ENCODE data around the gene LMF1. TPM values are rescaled to one million over a fixed set of nuclear protein-coding genes. Genes with fewer than 3 reads are reported as not detected.
"Not testable (repeated sequence)": the region's sequence is repeated elsewhere in the genome, so short reads cannot be mapped to it uniquely, and the experiment has no call there.

Gene LMF1
- total and polyA plus RNA-seq, 2 donors from 2014 or later: 15.4 to 28.6 TPM

DNA sequence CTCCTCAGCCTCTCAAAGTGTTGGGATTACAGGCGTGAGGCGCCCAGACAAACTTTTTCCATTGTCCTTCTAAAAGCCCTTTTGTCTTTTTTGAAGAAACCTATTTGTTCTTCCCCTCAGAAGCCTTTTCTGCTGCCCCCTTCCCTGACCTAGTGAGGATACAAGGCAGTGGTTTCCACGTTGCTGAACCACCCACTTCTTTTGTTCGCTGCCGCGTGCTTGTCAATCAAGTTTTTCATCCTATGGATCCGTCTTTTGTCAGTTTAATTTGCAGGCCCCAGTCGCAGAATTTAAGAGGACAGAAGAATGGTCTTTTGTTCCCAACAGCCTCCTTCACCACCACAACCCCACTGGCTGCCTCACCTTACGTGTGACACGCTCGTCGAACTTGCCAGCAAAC lies 150.0 kb downstream of the LMF1 start:
- intact Hi-C loops (cut with DNase I): no loop called here
- Histone ChIP-seq H3K36me3 (ENCODE audit: control insufficient read depth in 2 of 3, insufficient read depth in 3 of 3, low read length in 3 of 3) (no peaks in the 10 kb centered on the region), H3K4me3 (ENCODE audit: low read length in 3 of 3) (no peak overlapping the region), H3K9ac (ENCODE audit: low read length in 3 of 3) (no peak overlapping the region), H3K4me1 (ENCODE audit: control insufficient read depth in 2 of 3, insufficient read depth in 2 of 3, low read depth in 1 of 3, low read length in 3 of 3) (no peaks in the 10 kb centered on the region), H3K9me3 (ENCODE audit: control insufficient read depth in 2 of 3, insufficient read depth in 1 of 3, low read length in 3 of 3) (peaks cover 0 to 2% (median 0%) of the 10 kb centered on the region in 3 donors), H3K27ac (ENCODE audit: low read depth in 2 of 2, low read length in 2 of 2) (no peak overlapping the region), H3K27me3 (ENCODE audit: control insufficient read depth, insufficient read depth, low read length) (peaks cover 7% of the 10 kb centered on the region)
- DNase-seq: no peak
- TF ChIP-seq, protein P1, sequence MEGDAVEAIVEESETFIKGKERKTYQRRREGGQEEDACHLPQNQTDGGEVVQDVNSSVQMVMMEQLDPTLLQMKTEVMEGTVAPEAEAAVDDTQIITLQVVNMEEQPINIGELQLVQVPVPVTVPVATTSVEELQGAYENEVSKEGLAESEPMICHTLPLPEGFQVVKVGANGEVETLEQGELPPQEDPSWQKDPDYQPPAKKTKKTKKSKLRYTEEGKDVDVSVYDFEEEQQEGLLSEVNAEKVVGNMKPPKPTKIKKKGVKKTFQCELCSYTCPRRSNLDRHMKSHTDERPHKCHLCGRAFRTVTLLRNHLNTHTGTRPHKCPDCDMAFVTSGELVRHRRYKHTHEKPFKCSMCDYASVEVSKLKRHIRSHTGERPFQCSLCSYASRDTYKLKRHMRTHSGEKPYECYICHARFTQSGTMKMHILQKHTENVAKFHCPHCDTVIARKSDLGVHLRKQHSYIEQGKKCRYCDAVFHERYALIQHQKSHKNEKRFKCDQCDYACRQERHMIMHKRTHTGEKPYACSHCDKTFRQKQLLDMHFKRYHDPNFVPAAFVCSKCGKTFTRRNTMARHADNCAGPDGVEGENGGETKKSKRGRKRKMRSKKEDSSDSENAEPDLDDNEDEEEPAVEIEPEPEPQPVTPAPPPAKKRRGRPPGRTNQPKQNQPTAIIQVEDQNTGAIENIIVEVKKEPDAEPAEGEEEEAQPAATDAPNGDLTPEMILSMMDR (IDR thresholded peaks at IDR 0.05; ENCODE audit: borderline replicate concordance, extremely low read depth, insufficient read depth): no peak
- FAIRE-seq: no peak

DNA sequence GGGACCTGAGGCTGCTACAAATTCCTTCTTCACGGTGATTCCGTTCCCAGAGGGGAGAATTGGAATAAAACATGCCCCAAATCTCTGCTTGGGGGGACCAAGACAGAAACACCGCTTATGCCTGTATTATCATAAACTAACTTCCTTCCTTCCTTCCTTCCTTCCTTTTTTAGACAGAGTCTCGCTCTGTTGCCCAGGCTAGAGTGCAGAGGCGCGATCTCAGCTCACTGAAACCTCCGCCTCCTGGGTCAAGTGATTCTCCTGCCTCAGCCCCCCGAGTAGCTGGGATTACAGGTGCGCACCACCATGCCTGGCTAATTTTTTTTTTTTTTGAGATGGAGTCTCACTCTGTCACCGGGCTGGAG lies 150.8 kb downstream of the LMF1 start:
- FAIRE-seq: not testable (repeated sequence)

DNA sequence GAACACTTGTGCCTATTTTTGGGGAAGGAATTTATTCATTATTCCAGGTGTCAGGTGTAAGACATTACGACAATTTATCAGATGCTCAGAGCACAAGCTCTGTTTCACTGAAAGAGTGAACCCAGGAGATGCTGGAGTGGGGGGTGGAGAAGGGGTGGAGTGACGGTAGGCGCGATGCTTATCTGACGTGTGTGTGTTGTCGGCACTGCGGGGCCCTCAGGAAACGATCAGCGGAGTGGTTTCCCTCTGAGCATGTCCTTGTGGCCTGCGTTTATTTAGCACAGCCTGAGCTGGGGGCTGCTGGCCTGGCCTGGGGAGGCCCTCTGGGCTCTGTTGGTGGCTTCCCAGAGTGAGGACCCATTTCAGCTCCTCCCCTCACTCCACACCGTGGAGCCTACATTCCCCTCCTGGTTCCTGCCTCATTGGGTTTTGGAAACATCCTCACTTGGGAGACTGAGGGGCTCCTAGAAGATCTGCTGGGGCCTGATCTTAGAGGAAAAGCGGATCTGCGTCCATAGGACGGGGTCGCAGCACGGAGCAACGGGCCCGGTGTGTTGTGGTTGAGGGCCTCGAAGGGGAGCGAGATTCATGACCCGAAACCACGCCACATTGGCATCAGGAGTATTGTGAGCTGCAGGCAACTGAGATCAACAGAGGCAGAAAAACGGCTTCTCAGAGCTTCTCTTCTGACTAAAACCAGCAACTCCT lies 151.3 kb downstream of the LMF1 start:
- FAIRE-seq (no peak), DNase-seq (no peak)
- H3K9ac ChIP-seq (ENCODE audit: low read length in 3 of 3): no peak overlapping the region
- no peak overlapping the region for H3K4me3 ChIP-seq (ENCODE audit: low read length in 3 of 3)
- no peaks in the 10 kb centered on the region for H3K36me3 ChIP-seq (ENCODE audit: control insufficient read depth in 2 of 3, insufficient read depth in 3 of 3, low read length in 3 of 3)
- TF ChIP-seq, protein P1 (IDR thresholded peaks at IDR 0.05; ENCODE audit: borderline replicate concordance, extremely low read depth, insufficient read depth): no peak
- H3K27ac ChIP-seq (ENCODE audit: low read depth in 2 of 2, low read length in 2 of 2): no peak overlapping the region
- H3K9me3 ChIP-seq (ENCODE audit: control insufficient read depth in 2 of 3, insufficient read depth in 1 of 3, low read length in 3 of 3): peaks cover 0 to 2% (median 0%) of the 10 kb centered on the region in 3 donors
- peaks cover 7% of the 10 kb centered on the region for H3K27me3 ChIP-seq (ENCODE audit: control insufficient read depth, insufficient read depth, low read length)
- no peaks in the 10 kb centered on the region for H3K4me1 ChIP-seq (ENCODE audit: control insufficient read depth in 2 of 3, insufficient read depth in 2 of 3, low read depth in 1 of 3, low read length in 3 of 3)
- intact Hi-C loops (cut with DNase I): no loop called here

More for the DNA sequence above, 150.8 kb downstream of the LMF1 start:
- H3K27me3 ChIP-seq (ENCODE audit: control insufficient read depth, insufficient read depth, low read length); H3K36me3 ChIP-seq (ENCODE audit: control insufficient read depth in 2 of 3, insufficient read depth in 3 of 3, low read length in 3 of 3); H3K4me1 ChIP-seq (ENCODE audit: control insufficient read depth in 2 of 3, insufficient read depth in 2 of 3, low read depth in 1 of 3, low read length in 3 of 3); DNase-seq; H3K4me3 ChIP-seq (ENCODE audit: low read length in 3 of 3); intact Hi-C loops (cut with DNase I); H3K9me3 ChIP-seq (ENCODE audit: control insufficient read depth in 2 of 3, insufficient read depth in 1 of 3, low read length in 3 of 3); H3K9ac ChIP-seq (ENCODE audit: low read length in 3 of 3); H3K27ac ChIP-seq (ENCODE audit: low read depth in 2 of 2, low read length in 2 of 2): not testable (repeated sequence)

DNA sequence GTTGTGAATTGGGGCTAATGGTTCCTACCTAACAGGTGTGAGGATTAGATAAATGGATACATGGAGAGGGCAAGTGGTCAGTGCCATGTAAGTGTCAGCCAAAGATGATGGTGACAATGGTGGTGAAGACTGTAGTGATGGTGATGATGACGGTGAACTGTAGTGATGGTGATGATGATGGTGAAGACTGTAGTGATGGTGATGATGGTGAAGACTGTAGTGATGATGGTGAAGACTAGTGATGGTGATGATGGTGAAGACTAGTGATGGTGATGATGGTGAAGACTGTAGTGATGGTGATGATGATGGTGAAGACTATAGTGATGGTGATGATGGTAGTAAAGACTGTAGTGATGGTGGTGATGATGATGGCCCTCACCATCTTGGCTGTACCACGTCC lies 152.2 kb downstream of the LMF1 start:
- no peaks in the 10 kb centered on the region for H3K36me3 ChIP-seq (ENCODE audit: control insufficient read depth in 2 of 3, insufficient read depth in 3 of 3, low read length in 3 of 3)
- H3K9ac ChIP-seq (ENCODE audit: low read length in 3 of 3): no peak overlapping the region
- H3K9me3 ChIP-seq (ENCODE audit: control insufficient read depth in 2 of 3, insufficient read depth in 1 of 3, low read length in 3 of 3): peaks cover 0 to 2% (median 0%) of the 10 kb centered on the region in 3 donors
- H3K27ac ChIP-seq (ENCODE audit: low read depth in 2 of 2, low read length in 2 of 2): no peak overlapping the region
- DNase-seq (no peak), FAIRE-seq (no peak)
- H3K4me1 ChIP-seq (ENCODE audit: control insufficient read depth in 2 of 3, insufficient read depth in 2 of 3, low read depth in 1 of 3, low read length in 3 of 3): no peaks in the 10 kb centered on the region
- H3K27me3 ChIP-seq (ENCODE audit: control insufficient read depth, insufficient read depth, low read length): peaks cover 7% of the 10 kb centered on the region
- TF ChIP-seq, protein P1 (IDR thresholded peaks at IDR 0.05; ENCODE audit: borderline replicate concordance, extremely low read depth, insufficient read depth): no peak
- intact Hi-C loops (cut with DNase I): no loop called here
- H3K4me3 ChIP-seq (ENCODE audit: low read length in 3 of 3): no peak overlapping the region

All from kidney (tissue), 14 donors.